Measurements from ENCODE around the gene RNF224. TPM values are rescaled to one million over a fixed set of nuclear protein-coding genes. Genes with fewer than 3 reads are reported as not detected.
"Not testable (repeated sequence)": the region's sequence is repeated elsewhere in the genome, so short reads cannot be mapped to it uniquely, and the experiment has no call there.

Gene RNF224
- total and polyA plus RNA-seq, 4 donors = 0.06 to 2.2 (median 1.3) TPM; not detected in 1

DNA sequence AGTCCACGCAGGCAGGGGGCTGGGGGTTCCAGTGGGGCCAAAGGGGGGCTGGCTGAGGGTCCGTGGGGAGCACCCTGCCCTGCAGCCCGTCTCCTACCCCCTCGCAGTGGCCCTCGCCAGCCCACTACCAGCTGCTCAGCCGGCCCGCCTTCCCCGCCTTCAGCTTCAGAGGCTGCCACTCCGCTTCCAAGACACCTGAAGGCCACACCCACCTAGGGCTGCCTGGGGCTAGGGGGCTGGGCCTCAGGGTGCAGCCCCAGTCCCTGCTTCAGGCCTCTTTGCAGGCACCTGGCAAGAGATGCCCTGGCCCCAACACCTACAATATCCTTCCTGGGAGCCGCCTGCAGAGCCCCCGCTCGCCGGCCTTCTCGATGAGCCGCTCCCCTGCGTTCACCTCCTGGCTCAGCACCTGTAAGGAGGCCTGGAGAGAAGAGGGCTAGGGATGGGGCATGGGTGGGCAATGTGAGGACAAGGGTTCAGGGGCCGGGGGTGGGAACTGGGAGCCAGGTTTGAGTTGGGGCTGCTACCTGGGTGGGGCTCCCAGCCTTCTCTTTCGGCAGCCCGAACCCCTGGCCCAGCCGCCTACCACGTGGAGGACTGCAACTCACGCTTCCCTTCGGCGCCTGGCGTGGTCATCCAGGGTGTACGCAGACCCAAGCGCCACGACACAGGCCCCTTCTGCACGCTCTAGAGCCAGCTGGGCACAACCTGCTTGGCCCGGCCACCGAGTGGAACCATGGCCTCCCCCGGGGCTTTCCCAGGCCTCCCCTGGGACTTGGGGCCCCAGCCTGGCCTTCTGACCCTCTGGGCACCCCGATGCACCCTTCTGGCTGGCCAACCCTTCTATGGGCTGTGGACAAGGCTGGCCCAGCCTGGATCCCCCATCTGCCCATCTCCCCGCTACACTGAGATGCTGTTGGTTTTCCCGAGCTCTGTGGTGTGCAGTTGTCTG lies 25.5 kb downstream of the RNF224 start:
- Histone ChIP-seq H3K4me3 (ENCODE audit: low read depth, low read length) (no peak overlapping the region), H3K4me1 (ENCODE audit: control insufficient read depth, insufficient read depth, low read length) (peaks cover 26% of the 10 kb centered on the region), H3K27me3 (ENCODE audit: control insufficient read depth, insufficient read depth, low read length) (no peaks in the 10 kb centered on the region), H3K27ac (ENCODE audit: low read depth, low read length) (no peak overlapping the region), H3K9me3 (ENCODE audit: control insufficient read depth, insufficient read depth, low read length) (no peaks in the 10 kb centered on the region), H3K36me3 (ENCODE audit: control insufficient read depth, insufficient read depth, low read length) (peaks cover 28% of the 10 kb centered on the region)
- 81% methylated on average over 33 of the region's 35 CpGs for WGBS (ENCODE audit: insufficient coverage)
- no peak for DNase-seq (ENCODE audit: low read depth in 4 of 6, low spot score in 6 of 6)

DNA sequence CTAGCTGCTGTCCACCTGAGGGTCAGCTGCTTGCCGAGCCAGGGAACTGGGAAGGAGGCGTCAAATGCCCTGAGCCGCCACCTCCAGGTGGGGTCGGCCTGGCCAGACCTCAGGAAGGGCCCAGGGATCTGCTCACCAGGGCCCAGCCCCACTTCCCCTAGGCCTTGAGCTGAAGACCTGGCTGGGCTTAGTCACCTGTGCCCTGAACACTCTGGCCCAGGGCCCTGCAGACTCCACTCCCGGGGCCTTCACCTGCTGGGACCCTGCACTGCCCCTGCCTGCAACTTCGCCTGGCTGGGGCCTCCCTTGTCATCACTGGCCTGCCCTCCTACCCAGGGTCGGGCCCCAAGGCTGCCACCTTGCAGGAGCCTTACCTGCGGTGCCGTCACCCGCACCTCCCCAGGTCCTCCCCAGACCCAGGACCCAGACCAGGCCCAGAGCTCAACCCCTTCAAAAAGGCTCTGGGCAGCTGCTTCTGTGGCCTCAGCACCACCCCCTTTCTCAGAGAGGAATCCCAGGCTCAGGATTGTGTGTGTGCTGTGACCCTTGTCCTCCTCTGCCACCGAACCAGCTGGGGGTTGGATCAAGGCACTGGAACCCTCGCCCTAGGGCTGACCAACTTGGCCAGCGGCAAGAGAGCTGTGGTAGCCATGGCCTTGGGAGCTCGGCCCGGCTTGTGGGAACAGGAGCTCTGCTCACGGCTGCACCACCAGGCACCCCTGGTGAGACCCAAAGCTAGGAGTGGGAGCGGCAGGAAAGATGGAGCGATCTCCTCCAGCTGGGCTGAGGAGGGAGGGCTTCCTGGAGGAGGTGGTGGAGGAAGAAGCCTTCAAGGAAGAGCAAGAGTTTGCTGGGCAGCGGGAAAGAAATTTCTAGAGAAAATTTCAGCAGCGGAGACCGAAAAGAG lies 26.7 kb downstream of the RNF224 start:
- H3K4me3 ChIP-seq (ENCODE audit: low read depth, low read length) = peak overlapping the region; percentile 80
- peak in 1 of 6 donors; percentile 12 for DNase-seq (ENCODE audit: low read depth in 4 of 6, low spot score in 6 of 6)
- 43% methylated on average over 21 of the region's 21 CpGs for WGBS (ENCODE audit: insufficient coverage)
- no peaks in the 10 kb centered on the region for H3K9me3 ChIP-seq (ENCODE audit: control insufficient read depth, insufficient read depth, low read length)
- H3K4me1 ChIP-seq (ENCODE audit: control insufficient read depth, insufficient read depth, low read length) = peaks cover 26% of the 10 kb centered on the region
- no peak overlapping the region for H3K27ac ChIP-seq (ENCODE audit: low read depth, low read length)
- H3K27me3 ChIP-seq (ENCODE audit: control insufficient read depth, insufficient read depth, low read length) = no peaks in the 10 kb centered on the region
- H3K36me3 ChIP-seq (ENCODE audit: control insufficient read depth, insufficient read depth, low read length) = peaks cover 37% of the 10 kb centered on the region

DNA sequence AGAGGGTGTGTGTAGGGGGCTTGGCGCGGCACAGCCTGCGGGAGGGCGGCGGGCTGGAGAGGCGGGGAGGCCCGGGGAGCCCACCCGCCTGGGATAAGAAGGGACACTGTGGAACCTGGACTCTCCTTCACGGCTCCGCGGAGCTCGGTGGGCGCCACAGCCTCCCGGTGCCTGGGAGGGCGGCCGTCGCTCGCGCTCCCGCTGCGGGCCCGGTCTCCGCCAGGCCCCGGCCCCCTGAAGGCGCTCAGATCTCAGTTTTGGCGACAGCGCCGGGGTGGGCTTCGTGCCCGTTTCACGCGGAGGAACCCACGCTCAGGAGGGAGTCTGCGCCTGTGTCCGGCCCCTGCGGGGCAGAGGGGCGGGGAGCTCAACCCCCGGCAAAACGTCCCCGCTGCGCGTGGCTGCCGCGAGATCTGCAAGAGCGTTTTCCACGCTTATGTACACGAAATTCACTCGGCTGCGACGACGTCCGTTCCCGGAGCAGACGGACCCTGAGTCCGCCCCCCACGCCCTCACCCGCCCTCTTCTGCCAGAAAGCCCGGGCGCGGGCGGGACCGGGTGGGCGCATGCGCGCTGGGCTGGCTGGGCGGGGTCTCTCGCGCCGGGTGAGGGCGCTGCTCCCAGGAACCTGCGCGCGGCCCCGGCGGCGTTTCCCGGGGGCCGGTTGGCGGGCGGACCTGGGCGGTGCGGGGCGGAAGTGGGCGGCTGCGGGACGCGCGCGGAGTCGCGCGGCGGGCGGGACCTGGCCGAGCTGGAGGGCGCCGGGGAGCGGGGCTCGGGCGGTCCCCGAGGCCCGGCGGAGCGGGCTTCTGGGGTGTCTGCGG lies 27.5 kb downstream of the RNF224 start, which contains the start of gene NELFB:
TSS of gene NELFB (plus strand) at position 704 of the 824 bp plus-strand sequence.
- Histone ChIP-seq H3K9me3 (ENCODE audit: control insufficient read depth, insufficient read depth, low read length) (no peaks in the 10 kb centered on the region), H3K27me3 (ENCODE audit: control insufficient read depth, insufficient read depth, low read length) (no peaks in the 10 kb centered on the region), H3K27ac (ENCODE audit: low read depth, low read length) (peak within 1 kb of the TSS; percentile 60), H3K36me3 (ENCODE audit: control insufficient read depth, insufficient read depth, low read length) (peaks cover 42% of the 10 kb centered on the region), H3K4me1 (ENCODE audit: control insufficient read depth, insufficient read depth, low read length) (peaks cover 26% of the 10 kb centered on the region), H3K4me3 (ENCODE audit: low read depth, low read length) (peak within 1 kb of the TSS; percentile 80)
- DNase-seq (ENCODE audit: low read depth in 4 of 6, low spot score in 6 of 6) = peak; percentile 80 to 97 (median 90)
- WGBS (ENCODE audit: insufficient coverage) = under 1% methylated on average over 105 of the region's 105 CpGs

DNA sequence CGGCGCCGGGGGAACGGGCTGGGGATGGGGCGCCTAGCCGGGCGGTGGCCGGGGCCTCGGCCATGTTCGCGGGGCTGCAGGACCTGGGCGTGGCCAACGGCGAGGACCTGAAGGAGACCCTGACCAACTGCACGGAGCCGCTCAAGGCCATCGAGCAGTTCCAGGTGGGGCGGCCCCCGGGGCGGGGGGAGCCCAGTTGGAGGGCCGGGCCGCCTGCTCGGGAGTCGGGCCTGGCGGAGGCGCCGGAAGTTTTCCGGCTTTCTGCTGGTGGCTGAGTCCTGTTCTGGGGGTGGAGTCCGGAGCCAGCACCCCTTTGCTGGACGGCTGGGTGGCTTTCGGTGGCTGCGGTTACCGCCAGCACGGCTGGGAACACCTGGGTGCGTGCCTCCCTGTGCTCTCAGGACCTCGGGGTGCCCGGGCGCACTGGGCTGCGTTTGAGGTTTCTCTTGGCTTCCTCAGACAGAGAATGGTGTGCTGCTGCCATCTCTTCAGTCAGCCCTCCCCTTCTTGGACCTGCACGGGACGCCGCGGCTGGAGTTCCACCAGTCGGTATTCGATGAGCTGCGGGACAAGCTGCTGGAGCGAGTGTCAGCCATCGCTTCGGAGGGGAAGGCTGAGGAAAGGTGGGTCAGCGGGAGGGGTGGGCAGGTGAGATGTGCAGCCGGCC lies 28.3 kb downstream of the RNF224 start:
- H3K4me1 ChIP-seq (ENCODE audit: control insufficient read depth, insufficient read depth, low read length) = peaks cover 26% of the 10 kb centered on the region
- H3K36me3 ChIP-seq (ENCODE audit: control insufficient read depth, insufficient read depth, low read length) = peaks cover 42% of the 10 kb centered on the region
- H3K4me3 ChIP-seq (ENCODE audit: low read depth, low read length) = peak overlapping the region; percentile 56
- 4% methylated on average over 51 of the region's 51 CpGs for WGBS (ENCODE audit: insufficient coverage)
- DNase-seq (ENCODE audit: low read depth in 4 of 6, low spot score in 6 of 6) = no peak
- no peaks in the 10 kb centered on the region for H3K9me3 ChIP-seq (ENCODE audit: control insufficient read depth, insufficient read depth, low read length)
- no peaks in the 10 kb centered on the region for H3K27me3 ChIP-seq (ENCODE audit: control insufficient read depth, insufficient read depth, low read length)
- H3K27ac ChIP-seq (ENCODE audit: low read depth, low read length) = no peak overlapping the region

DNA sequence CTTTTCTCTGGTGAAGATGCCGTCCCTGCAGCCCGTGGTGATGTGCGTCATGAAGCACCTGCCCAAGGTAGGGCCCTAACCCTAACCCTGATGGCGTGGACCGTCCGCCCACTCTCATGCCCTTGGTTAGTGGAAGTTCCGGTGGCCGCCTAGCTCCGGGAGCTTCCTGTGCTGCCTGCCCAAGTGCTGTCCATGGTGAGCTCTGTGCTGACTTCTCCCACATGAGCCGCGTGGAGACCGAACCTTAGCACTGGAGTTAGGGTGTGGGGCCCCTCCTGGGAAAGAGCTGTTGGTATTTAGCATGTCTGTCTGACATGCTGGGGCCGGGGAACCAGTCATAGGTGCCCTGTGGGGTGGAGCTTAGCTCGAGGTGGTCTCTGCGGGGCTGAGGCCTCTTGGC lies 29.1 kb downstream of the RNF224 start:
- Histone ChIP-seq H3K4me3 (ENCODE audit: low read depth, low read length) (peak overlapping the region; percentile 56), H3K9me3 (ENCODE audit: control insufficient read depth, insufficient read depth, low read length) (no peaks in the 10 kb centered on the region), H3K27ac (ENCODE audit: low read depth, low read length) (no peak overlapping the region), H3K27me3 (ENCODE audit: control insufficient read depth, insufficient read depth, low read length) (no peaks in the 10 kb centered on the region), H3K36me3 (ENCODE audit: control insufficient read depth, insufficient read depth, low read length) (peaks cover 43% of the 10 kb centered on the region), H3K4me1 (ENCODE audit: control insufficient read depth, insufficient read depth, low read length) (peaks cover 26% of the 10 kb centered on the region)
- no peak for DNase-seq (ENCODE audit: low read depth in 4 of 6, low spot score in 6 of 6)
- 93% methylated on average over 15 of the region's 15 CpGs for WGBS (ENCODE audit: insufficient coverage)

DNA sequence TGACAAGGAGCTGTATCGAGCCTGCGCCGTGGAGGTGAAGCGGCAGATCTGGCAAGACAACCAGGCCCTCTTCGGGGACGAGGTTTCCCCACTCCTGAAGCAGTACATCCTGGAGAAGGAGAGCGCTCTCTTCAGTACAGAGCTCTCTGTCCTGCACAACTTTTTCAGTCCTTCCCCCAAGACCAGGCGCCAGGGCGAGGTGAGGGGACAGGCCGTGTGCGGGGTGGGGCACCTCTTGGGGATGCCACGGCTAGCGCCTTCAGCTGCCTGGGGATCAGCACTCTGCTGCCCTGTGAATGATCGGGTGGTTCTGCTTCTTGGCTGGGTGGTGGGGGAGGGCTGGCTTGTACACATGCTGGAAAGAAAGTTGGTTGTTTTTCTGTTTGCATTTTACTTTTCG lies 29.6 kb downstream of the RNF224 start:
- Histone ChIP-seq H3K27ac (ENCODE audit: low read depth, low read length) (no peak overlapping the region), H3K4me3 (ENCODE audit: low read depth, low read length) (no peak overlapping the region), H3K9me3 (ENCODE audit: control insufficient read depth, insufficient read depth, low read length) (no peaks in the 10 kb centered on the region), H3K4me1 (ENCODE audit: control insufficient read depth, insufficient read depth, low read length) (peaks cover 30% of the 10 kb centered on the region), H3K36me3 (ENCODE audit: control insufficient read depth, insufficient read depth, low read length) (peaks cover 48% of the 10 kb centered on the region), H3K27me3 (ENCODE audit: control insufficient read depth, insufficient read depth, low read length) (no peaks in the 10 kb centered on the region)
- 93% methylated on average over 13 of the region's 15 CpGs for WGBS (ENCODE audit: insufficient coverage)
- DNase-seq (ENCODE audit: low read depth in 4 of 6, low spot score in 6 of 6) = no peak

DNA sequence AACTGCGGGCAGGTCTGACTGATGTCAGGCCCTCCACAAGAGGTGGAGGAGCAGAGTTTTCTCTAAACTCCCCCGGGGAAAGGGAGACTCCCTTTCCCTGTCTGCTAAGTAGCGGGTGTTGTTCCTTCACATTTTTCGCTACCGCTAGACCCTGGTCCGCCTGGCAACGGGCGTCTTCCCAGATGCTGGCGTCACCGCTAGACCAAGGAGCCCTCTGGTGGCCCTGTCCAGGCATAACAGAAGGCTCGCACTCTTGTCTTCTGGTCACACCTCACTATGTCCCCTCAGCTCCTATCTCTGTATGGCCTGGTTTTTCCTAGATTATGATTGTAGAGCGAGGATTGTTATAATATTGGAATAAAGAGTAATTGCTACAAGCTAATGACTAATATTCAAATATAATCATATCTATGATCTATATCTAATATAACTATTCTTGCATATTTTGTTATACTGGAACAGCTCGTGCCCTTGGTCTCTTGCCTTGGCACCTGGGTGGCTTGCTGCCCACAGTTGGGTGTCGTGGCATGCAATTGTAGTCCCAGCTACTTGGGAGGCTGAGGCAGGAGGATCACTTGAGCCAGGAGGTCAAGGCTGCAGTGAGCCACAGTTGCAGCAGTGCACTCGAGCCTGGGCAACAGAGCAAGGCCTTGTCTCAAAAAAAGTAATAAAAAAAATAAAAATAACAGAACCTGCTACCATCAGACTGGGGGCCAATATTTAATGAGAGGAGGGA lies 35.0 kb downstream of the RNF224 start:
- peak in 1 of 6 donors; percentile 50 for DNase-seq (ENCODE audit: low read depth in 4 of 6, low spot score in 6 of 6)
- 89% methylated on average over 2 of the region's 15 CpGs for WGBS (ENCODE audit: insufficient coverage)
- H3K9me3 ChIP-seq (ENCODE audit: control insufficient read depth, insufficient read depth, low read length); H3K27ac ChIP-seq (ENCODE audit: low read depth, low read length); H3K4me3 ChIP-seq (ENCODE audit: low read depth, low read length); H3K4me1 ChIP-seq (ENCODE audit: control insufficient read depth, insufficient read depth, low read length); H3K27me3 ChIP-seq (ENCODE audit: control insufficient read depth, insufficient read depth, low read length): not testable (repeated sequence)
- peaks cover 70% of the 10 kb centered on the region for H3K36me3 ChIP-seq (ENCODE audit: control insufficient read depth, insufficient read depth, low read length)

DNA sequence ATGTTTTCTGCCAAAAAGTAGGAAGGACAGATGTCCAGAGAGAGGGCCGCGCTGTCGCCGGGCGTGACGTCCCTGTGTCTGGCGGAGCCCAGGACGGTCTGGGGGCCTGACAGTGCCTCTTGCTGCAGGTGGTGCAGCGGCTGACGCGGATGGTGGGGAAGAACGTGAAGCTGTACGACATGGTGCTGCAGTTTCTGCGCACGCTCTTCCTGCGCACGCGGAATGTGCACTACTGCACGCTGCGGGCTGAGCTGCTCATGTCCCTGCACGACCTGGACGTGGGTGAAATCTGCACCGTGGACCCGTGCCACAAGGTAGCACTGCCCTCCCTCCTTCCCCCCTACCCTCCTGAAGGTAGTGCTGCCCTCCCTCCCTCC lies 35.6 kb downstream of the RNF224 start:
- WGBS (ENCODE audit: insufficient coverage) = 94% methylated on average over 23 of the region's 24 CpGs
- H3K27ac ChIP-seq (ENCODE audit: low read depth, low read length) = no peak overlapping the region

More for the DNA sequence above, 35.6 kb downstream of the RNF224 start:
- no peak for DNase-seq (ENCODE audit: low read depth in 4 of 6, low spot score in 6 of 6)
- H3K4me1 ChIP-seq (ENCODE audit: control insufficient read depth, insufficient read depth, low read length) = peaks cover 4% of the 10 kb centered on the region
- no peaks in the 10 kb centered on the region for H3K9me3 ChIP-seq (ENCODE audit: control insufficient read depth, insufficient read depth, low read length)
- no peak overlapping the region for H3K4me3 ChIP-seq (ENCODE audit: low read depth, low read length)
- H3K36me3 ChIP-seq (ENCODE audit: control insufficient read depth, insufficient read depth, low read length) = peaks cover 72% of the 10 kb centered on the region
- H3K27me3 ChIP-seq (ENCODE audit: control insufficient read depth, insufficient read depth, low read length) = no peaks in the 10 kb centered on the region

All from spinal cord (tissue), 10 donors.